ENCODE measurements around the gene DENND4C. TPM values are rescaled to one million over a fixed set of nuclear protein-coding genes. Genes with fewer than 3 reads are reported as not detected.
"Not testable (repeated sequence)": the region's sequence is repeated elsewhere in the genome, so short reads cannot be mapped to it uniquely, and the experiment has no call there.

Gene DENND4C
- total RNA-seq, 2 donors from 2014 or later, result 31.8 to 36.5 TPM

GRCh38 chr9:19378647-19379046 lies 148.2 kb downstream of the DENND4C start:
- H3K36me3 Mint-ChIP-seq, result peaks cover 66% of the 10 kb centered on the region
- no peak for DNase-seq (ENCODE audit: low spot score)
- no peak for ATAC-seq
- peaks cover 48 to 54% of the 10 kb centered on the region in 2 donors for H3K4me1 Mint-ChIP-seq (ENCODE audit: low read depth in 2 of 2)
- H3K27ac Mint-ChIP-seq, result peak overlapping the region; percentile 92 to 96
- H3K27me3 Mint-ChIP-seq, result no peaks in the 10 kb centered on the region
- peak overlapping the region; percentile 91 for H3K4me3 Mint-ChIP-seq
- no peaks in the 10 kb centered on the region for H3K9me3 Mint-ChIP-seq

- H3K4me3 Mint-ChIP-seq, result peak overlapping the region; percentile 91
- no peaks in the 10 kb centered on the region for H3K27me3 Mint-ChIP-seq
- H3K4me1 Mint-ChIP-seq (ENCODE audit: low read depth in 2 of 2), result peaks cover 48 to 53% of the 10 kb centered on the region in 2 donors
- DNase-seq (ENCODE audit: low spot score) (no peak), ATAC-seq (no peak)
- H3K27ac Mint-ChIP-seq, result peak overlapping the region; percentile 92 to 96
- peaks cover 59% of the 10 kb centered on the region for H3K36me3 Mint-ChIP-seq
- no peaks in the 10 kb centered on the region for H3K9me3 Mint-ChIP-seq
Observed at GRCh38 chr9:19379283-19379682, 148.8 kb downstream of the DENND4C start.

- Mint-ChIP-seq H3K4me1 (ENCODE audit: low read depth in 2 of 2) (peaks cover 48 to 50% of the 10 kb centered on the region in 2 donors), H3K4me3 (peak overlapping the region; percentile 91)
Observed at GRCh38 chr9:19379697-19380046, 149.2 kb downstream of the DENND4C start.

GRCh38 chr9:19380826-19381075 lies 150.3 kb downstream of the DENND4C start:
- no peak for DNase-seq (ENCODE audit: low spot score)
- H3K4me1 Mint-ChIP-seq (ENCODE audit: low read depth in 2 of 2), result peaks cover 48 to 49% of the 10 kb centered on the region in 2 donors

More at GRCh38 chr9:19379697-19380046, 149.2 kb downstream of the DENND4C start:
- DNase-seq (ENCODE audit: low spot score) (peak; percentile 76), ATAC-seq (peak; percentile 67 to 71)
- no peaks in the 10 kb centered on the region for H3K9me3 Mint-ChIP-seq
- peak overlapping the region; percentile 92 to 96 for H3K27ac Mint-ChIP-seq
- H3K36me3 Mint-ChIP-seq, result peaks cover 58% of the 10 kb centered on the region
- H3K27me3 Mint-ChIP-seq, result no peaks in the 10 kb centered on the region

GRCh38 chr9:19381656-19382055 lies 151.2 kb downstream of the DENND4C start:
- peaks cover 41% of the 10 kb centered on the region for H3K36me3 Mint-ChIP-seq
- DNase-seq (ENCODE audit: low spot score), result no peak
- peak overlapping the region; percentile 91 for H3K4me3 Mint-ChIP-seq
- peaks cover 0 to 7% of the 10 kb centered on the region in 2 donors for H3K27me3 Mint-ChIP-seq
- H3K27ac Mint-ChIP-seq, result peak overlapping the region; percentile 92 to 96
- H3K4me1 Mint-ChIP-seq (ENCODE audit: low read depth in 2 of 2), result peaks cover 40 to 41% of the 10 kb centered on the region in 2 donors
- H3K9me3 Mint-ChIP-seq, result no peaks in the 10 kb centered on the region
- ATAC-seq, result no peak

More at GRCh38 chr9:19380826-19381075, 150.3 kb downstream of the DENND4C start:
- ATAC-seq, result no peak
- Mint-ChIP-seq H3K27ac (peak overlapping the region; percentile 92 to 96), H3K4me3 (peak overlapping the region; percentile 91), H3K36me3 (peaks cover 50% of the 10 kb centered on the region), H3K27me3 (no peaks in the 10 kb centered on the region), H3K9me3 (no peaks in the 10 kb centered on the region)

GRCh38 chr9:19385212-19385611 lies 154.7 kb downstream of the DENND4C start:
- not testable (repeated sequence) for H3K4me3 Mint-ChIP-seq; DNase-seq (ENCODE audit: low spot score); ATAC-seq; H3K9me3 Mint-ChIP-seq; H3K36me3 Mint-ChIP-seq; H3K27ac Mint-ChIP-seq
- H3K4me1 Mint-ChIP-seq (ENCODE audit: low read depth in 2 of 2), result peaks cover 11 to 15% of the 10 kb centered on the region in 2 donors
- peaks cover 13 to 26% of the 10 kb centered on the region in 2 donors for H3K27me3 Mint-ChIP-seq

- no peak overlapping the region for H3K27ac Mint-ChIP-seq
- DNase-seq (ENCODE audit: low spot score) (no peak), ATAC-seq (no peak)
- H3K4me1 Mint-ChIP-seq (ENCODE audit: low read depth in 2 of 2), result peaks cover 4 to 10% of the 10 kb centered on the region in 2 donors
- H3K36me3 Mint-ChIP-seq, result peaks cover 5% of the 10 kb centered on the region
- H3K4me3 Mint-ChIP-seq, result no peak overlapping the region
- H3K9me3 Mint-ChIP-seq, result no peaks in the 10 kb centered on the region
- H3K27me3 Mint-ChIP-seq, result peaks cover 14 to 29% of the 10 kb centered on the region in 2 donors
Observed at GRCh38 chr9:19385786-19386501, 155.5 kb downstream of the DENND4C start.

GRCh38 chr9:19386502-19387044 lies 156.1 kb downstream of the DENND4C start:
- Mint-ChIP-seq H3K27ac (no peak overlapping the region), H3K27me3 (peaks cover 14 to 29% of the 10 kb centered on the region in 2 donors), H3K4me1 (ENCODE audit: low read depth in 2 of 2) (peaks cover 0 to 6% of the 10 kb centered on the region in 2 donors), H3K36me3 (no peaks in the 10 kb centered on the region), H3K4me3 (no peak overlapping the region), H3K9me3 (no peaks in the 10 kb centered on the region)
- DNase-seq (ENCODE audit: low spot score) (no peak), ATAC-seq (no peak)

- DNase-seq (ENCODE audit: low spot score) (no peak), ATAC-seq (no peak)
- Mint-ChIP-seq H3K27me3 (peaks cover 14 to 29% of the 10 kb centered on the region in 2 donors), H3K9me3 (no peaks in the 10 kb centered on the region), H3K27ac (no peak overlapping the region), H3K4me1 (ENCODE audit: low read depth in 2 of 2) (peaks cover 0 to 2% of the 10 kb centered on the region in 2 donors), H3K4me3 (no peak overlapping the region), H3K36me3 (no peaks in the 10 kb centered on the region)
Observed at GRCh38 chr9:19387317-19387716, 156.8 kb downstream of the DENND4C start.

- H3K9me3 Mint-ChIP-seq; ATAC-seq; H3K4me1 Mint-ChIP-seq (ENCODE audit: low read depth in 2 of 2); H3K27ac Mint-ChIP-seq; H3K36me3 Mint-ChIP-seq; DNase-seq (ENCODE audit: low spot score); H3K4me3 Mint-ChIP-seq: not testable (repeated sequence)
- H3K27me3 Mint-ChIP-seq, result peaks cover 16 to 29% of the 10 kb centered on the region in 2 donors
Observed at GRCh38 chr9:19389539-19389938, 159.0 kb downstream of the DENND4C start.

GRCh38 chr9:19397845-19398244 lies 167.4 kb downstream of the DENND4C start:
- H3K36me3 Mint-ChIP-seq, result no peaks in the 10 kb centered on the region
- DNase-seq (ENCODE audit: low spot score), result no peak
- H3K9me3 Mint-ChIP-seq, result no peaks in the 10 kb centered on the region
- ATAC-seq, result no peak
- no peaks in the 10 kb centered on the region for H3K4me1 Mint-ChIP-seq (ENCODE audit: low read depth in 2 of 2)
- peaks cover 0 to 3% of the 10 kb centered on the region in 2 donors for H3K27me3 Mint-ChIP-seq
- H3K27ac Mint-ChIP-seq, result no peak overlapping the region
- H3K4me3 Mint-ChIP-seq, result no peak overlapping the region

- not testable (repeated sequence) for DNase-seq (ENCODE audit: low spot score); H3K36me3 Mint-ChIP-seq; H3K4me3 Mint-ChIP-seq; H3K27ac Mint-ChIP-seq; H3K4me1 Mint-ChIP-seq (ENCODE audit: low read depth in 2 of 2); H3K9me3 Mint-ChIP-seq; H3K27me3 Mint-ChIP-seq; ATAC-seq
Observed at GRCh38 chr9:19403231-19403630, 172.7 kb downstream of the DENND4C start.

GRCh38 chr9:19404283-19405075 lies 174.0 kb downstream of the DENND4C start:
- ATAC-seq, result no peak
- Mint-ChIP-seq H3K27me3 (no peaks in the 10 kb centered on the region), H3K27ac (no peak overlapping the region)

GRCh38 chr9:19405771-19406170 lies 175.3 kb downstream of the DENND4C start:
- no peaks in the 10 kb centered on the region for H3K36me3 Mint-ChIP-seq

More at GRCh38 chr9:19404283-19405075, 174.0 kb downstream of the DENND4C start:
- Mint-ChIP-seq H3K36me3 (no peaks in the 10 kb centered on the region), H3K9me3 (no peaks in the 10 kb centered on the region), H3K4me1 (ENCODE audit: low read depth in 2 of 2) (peaks cover 3 to 6% of the 10 kb centered on the region in 2 donors), H3K4me3 (no peak overlapping the region)
- DNase-seq (ENCODE audit: low spot score), result no peak

More at GRCh38 chr9:19405771-19406170, 175.3 kb downstream of the DENND4C start:
- ATAC-seq, result no peak
- DNase-seq (ENCODE audit: low spot score), result no peak
- no peaks in the 10 kb centered on the region for H3K9me3 Mint-ChIP-seq
- H3K27me3 Mint-ChIP-seq, result no peaks in the 10 kb centered on the region
- no peak overlapping the region for H3K4me3 Mint-ChIP-seq
- no peak overlapping the region for H3K27ac Mint-ChIP-seq
- H3K4me1 Mint-ChIP-seq (ENCODE audit: low read depth in 2 of 2), result peaks cover 9 to 12% of the 10 kb centered on the region in 2 donors

Data from natural killer cell treated with Interleukin-12 subunit alpha and Interleukin-12 subunit beta and Interleukin-15 and Interleukin-18, amount 100 ng/mL, for 72 hours (primary cell).